CD8-positive, alpha-beta memory T cell (primary cell): ENCODE results near the gene PEAR1. TPM values are rescaled to one million over a fixed set of nuclear protein-coding genes. Genes with fewer than 3 reads are reported as not detected.

Experiments used
- CTCF ChIA-PET: fragments of 350-600 bp; sonication (Branson Sonifier 250); formaldehyde crosslinking; loops from one replicate; lab custom pipeline; 2021; ENCODE audit warnings: antibody characterized with exemption; lab: Charles Lee
- POLR2A ChIA-PET: fragments of 350-600 bp; sonication (Branson Sonifier 250); formaldehyde crosslinking; loops from one replicate; lab custom pipeline; 2021; ENCODE audit warnings: antibody characterized with exemption; lab: Charles Lee
- DNase-seq, 5 donors: peaks; one replicate each; pipeline versions ENCODE4 v3.0.0 to v3.0.0-alpha.2; 2020 to 2022; ENCODE audit warnings: mixed read lengths in 1 of 5
- H3K27ac ChIP-seq: one replicate; pipeline ENCODE4 v1.7.0; 2013; ENCODE audit warnings: low read depth, mild to moderate bottlenecking, low read length, moderate library complexity
- H3K27me3 ChIP-seq: 2 replicates; pipeline ENCODE4 v1.7.0; 2013; ENCODE audit warnings: low read length, mild to moderate bottlenecking; ENCODE audit not compliant: insufficient read depth, poor library complexity, severe bottlenecking
- H3K36me3 ChIP-seq: 2 replicates; pipeline ENCODE4 v1.7.0; 2013; ENCODE audit warnings: mild to moderate bottlenecking, low read length, moderate library complexity; ENCODE audit not compliant: insufficient read depth
- H3K4me1 ChIP-seq: 2 replicates; pipeline ENCODE4 v1.7.0; 2013; ENCODE audit warnings: mild to moderate bottlenecking, low read length, moderate library complexity; ENCODE audit not compliant: insufficient read depth
- H3K4me3 ChIP-seq: 2 replicates; pipeline ENCODE4 v1.7.0; 2013; ENCODE audit warnings: mild to moderate bottlenecking, low read length
- H3K9me3 ChIP-seq: 2 replicates; pipeline ENCODE4 v1.7.0; 2013; ENCODE audit warnings: mild to moderate bottlenecking, low read length
- H3K27ac Mint-ChIP-seq, 8 donors: one replicate each; pipeline ENCODE4 v1.8.0; 2020 to 2021; ENCODE audit warnings: mixed read lengths in 8 of 8, mild to moderate bottlenecking in 6 of 8, inconsistent platforms in 3 of 8, moderate library complexity in 3 of 8
- H3K27me3 Mint-ChIP-seq, 2 donors: one replicate each; pipeline ENCODE4 v1.8.0; 2020 to 2021; ENCODE audit warnings: mixed read lengths in 2 of 2, mild to moderate bottlenecking in 1 of 2, moderate library complexity in 1 of 2
- H3K36me3 Mint-ChIP-seq, 3 donors: one replicate each; pipeline ENCODE4 v1.8.0; 2020 to 2021; ENCODE audit warnings: mixed read lengths in 3 of 3, inconsistent platforms in 1 of 3, mild to moderate bottlenecking in 1 of 3
- H3K4me1 Mint-ChIP-seq, 3 donors: one replicate each; pipeline ENCODE4 v1.8.0; 2020 to 2021; ENCODE audit warnings: mixed read lengths in 3 of 3, inconsistent platforms in 1 of 3, mild to moderate bottlenecking in 1 of 3
- H3K4me3 Mint-ChIP-seq, 7 donors: one replicate each; pipeline ENCODE4 v1.8.0; 2020 to 2021; ENCODE audit warnings: mixed read lengths in 7 of 7, mild to moderate bottlenecking in 6 of 7, moderate library complexity in 4 of 7, inconsistent platforms in 2 of 7
- H3K9me3 Mint-ChIP-seq, 5 donors: one replicate each; pipeline ENCODE4 v1.8.0; 2020 to 2022; ENCODE audit warnings: mixed read lengths in 5 of 5, mild to moderate bottlenecking in 3 of 5, moderate library complexity in 2 of 5, inconsistent platforms in 1 of 5
- polyA plus RNA-seq: library from polyadenylated mRNA; unstranded; fragments of 300-500 nt; fragmentation: Illumina TruSeq; gene quantifications from one replicate; pipeline ENCODE4 v1.2.3, GENCODE V29; 2021
- total RNA-seq, 2 experiments: library from RNA; stranded (reverse); gene quantifications; one replicate each; pipeline ENCODE4 v1.2.3, GENCODE V29; 2021

Gene PEAR1
- total and polyA plus RNA-seq, 3 experiments from 2014 or later: not detected

DNA sequence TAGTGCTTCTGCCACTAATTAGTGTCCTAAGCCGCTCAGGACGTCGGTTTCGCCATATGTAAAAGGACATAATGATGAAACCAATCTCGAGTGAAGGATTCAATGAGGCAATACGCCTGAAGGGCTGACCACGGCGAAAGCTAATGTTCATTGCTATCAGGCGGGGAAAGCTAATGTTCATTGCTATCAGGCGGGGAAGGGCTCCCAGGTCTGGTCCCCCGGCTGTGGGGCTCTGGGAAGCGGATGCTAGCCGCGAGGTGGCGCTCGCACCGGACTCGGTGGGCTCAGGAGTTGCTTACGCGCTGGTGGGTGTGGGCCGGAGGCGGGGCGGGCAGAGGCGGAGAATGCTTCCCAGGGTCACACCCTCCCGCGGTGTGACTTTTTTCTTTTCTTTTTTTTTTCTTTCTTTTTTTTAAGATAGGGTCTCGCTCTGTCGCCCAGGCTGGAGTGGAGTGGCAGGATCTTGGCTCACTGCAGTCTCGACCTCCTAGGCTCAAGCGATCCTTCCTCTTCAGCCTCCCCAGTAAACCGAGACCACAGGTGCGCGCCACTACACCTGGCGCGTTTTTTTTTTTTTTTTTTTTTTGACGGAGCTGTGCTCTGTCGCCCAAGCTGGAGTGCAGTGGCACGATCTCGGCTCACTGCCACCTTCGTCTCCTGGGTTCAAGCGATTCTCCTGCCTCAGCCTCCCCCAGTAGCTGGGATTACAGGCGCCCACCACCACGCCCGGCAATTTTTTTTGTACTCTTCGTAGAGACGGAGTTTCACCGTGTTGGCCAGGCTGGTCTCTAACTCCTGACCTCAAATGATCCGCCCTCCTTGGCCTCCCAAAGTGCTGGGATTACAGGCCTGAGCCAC is 1.1 kb upstream of the PEAR1 start:
- H3K9me3 ChIP-seq: no peaks in the 10 kb centered on the region
- DNase-seq: peak; percentile 76 to 86 (median 77)
- peak overlapping the region; percentile 70 to 83 (median 75) for H3K4me3 Mint-ChIP-seq
- peaks cover 3% of the 10 kb centered on the region for H3K27me3 ChIP-seq
- ChIA-PET CTCF (interaction anchor here (0.9 to 4.9 kb wide), 13 partner anchors 9 to 203 kb away, joined by 3 to 32 read pairs (median 3); partner anchors contain the start of gene NTRK1), POLR2A (interaction anchor here (0.5 to 0.6 kb wide), 3 partner anchors 71 to 529 kb away, joined by 3 to 5 read pairs (median 3); no protein-coding TSS in a partner anchor)
- H3K4me3 ChIP-seq: peak overlapping the region; percentile 20
- no peak overlapping the region for H3K27ac ChIP-seq
- peaks cover 46 to 69% of the 10 kb centered on the region in 2 donors for H3K27me3 Mint-ChIP-seq
- peak overlapping the region in 1 of 8 donors; percentile 72 for H3K27ac Mint-ChIP-seq
- peaks cover 16% of the 10 kb centered on the region for H3K4me1 ChIP-seq
- H3K36me3 Mint-ChIP-seq: peaks cover 0 to 3% (median 3%) of the 10 kb centered on the region in 3 donors
- H3K36me3 ChIP-seq: no peaks in the 10 kb centered on the region
- peaks cover 15 to 20% (median 16%) of the 10 kb centered on the region in 3 donors for H3K4me1 Mint-ChIP-seq
- H3K9me3 Mint-ChIP-seq: no peaks in the 10 kb centered on the region

DNA sequence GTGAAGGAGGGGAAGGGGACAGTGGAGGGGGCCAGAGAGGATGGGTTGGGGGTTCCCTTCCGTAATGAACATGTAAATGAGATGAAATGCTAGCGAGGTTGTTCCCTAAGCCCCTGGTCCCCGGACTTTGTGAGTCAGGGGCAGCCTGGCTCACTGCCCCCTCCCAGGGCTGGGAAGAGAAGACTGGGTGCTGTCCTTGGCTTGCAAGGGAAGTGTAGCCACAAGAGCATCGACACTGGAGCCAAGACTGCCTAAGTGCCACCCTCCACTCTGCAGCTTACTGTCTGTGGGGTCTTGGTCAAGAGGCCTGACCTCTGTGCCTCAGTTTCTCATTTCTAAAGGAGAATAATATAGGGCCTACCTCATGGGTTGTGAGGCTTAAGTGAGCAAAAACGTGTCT is 483 bp downstream of the PEAR1 start:
- Histone ChIP-seq H3K27me3 (peaks cover 3% of the 10 kb centered on the region), H3K4me1 (peaks cover 21% of the 10 kb centered on the region)
- peaks cover 55 to 72% of the 10 kb centered on the region in 2 donors for H3K27me3 Mint-ChIP-seq

DNA sequence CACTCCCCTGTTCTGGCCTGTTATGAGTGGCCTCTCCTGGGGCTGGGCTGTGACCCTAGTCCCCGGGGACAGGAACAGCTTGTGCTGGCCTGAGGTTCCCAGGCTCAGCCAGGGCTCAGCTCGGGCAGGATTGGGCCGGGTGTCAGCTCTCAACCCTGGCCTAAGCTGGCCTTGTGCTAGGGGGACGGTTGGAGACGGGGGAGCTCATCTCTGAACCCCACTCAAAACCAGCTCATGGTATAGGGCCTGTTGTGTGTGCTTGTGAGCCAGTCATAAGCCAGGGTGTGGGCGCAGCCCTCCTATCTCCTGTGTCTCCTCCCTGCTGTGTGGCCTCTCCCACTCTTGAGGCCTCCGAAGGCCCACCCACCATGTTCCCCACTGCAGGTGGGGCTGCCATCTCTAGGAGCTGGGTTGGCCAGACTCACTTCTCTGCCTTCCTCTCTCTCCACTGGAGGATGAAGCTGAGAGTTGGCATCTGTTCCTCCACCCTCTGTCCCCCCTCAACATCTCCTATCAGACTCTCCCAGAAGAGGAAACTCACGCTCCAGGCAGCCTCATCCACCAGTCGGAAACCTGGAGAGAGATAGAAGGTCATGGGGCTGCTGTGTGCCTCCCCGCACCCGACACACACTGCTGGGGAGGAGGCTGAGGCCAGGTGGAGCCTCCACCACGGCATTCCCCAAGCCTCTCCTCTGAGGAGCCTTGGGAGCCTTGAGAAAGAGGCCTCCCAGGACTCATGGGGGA is 1.4 kb downstream of the PEAR1 start:
- no peaks in the 10 kb centered on the region for H3K9me3 ChIP-seq
- CTCF ChIA-PET: interaction anchor here (1.0 to 1.6 kb wide), 4 partner anchors 33 to 205 kb away, joined by 3 to 4 read pairs (median 4); no protein-coding TSS in a partner anchor
- peaks cover 57 to 70% of the 10 kb centered on the region in 2 donors for H3K27me3 Mint-ChIP-seq
- H3K36me3 ChIP-seq: no peaks in the 10 kb centered on the region
- no peak overlapping the region for H3K4me3 ChIP-seq
- peaks cover 0 to 3% (median 2%) of the 10 kb centered on the region in 3 donors for H3K36me3 Mint-ChIP-seq
- H3K27ac ChIP-seq: peak overlapping the region; percentile 38
- H3K27ac Mint-ChIP-seq: no peak overlapping the region
- peak in 1 of 5 donors; percentile 8 for DNase-seq
- H3K4me1 ChIP-seq: peaks cover 21% of the 10 kb centered on the region
- H3K27me3 ChIP-seq: peaks cover 3% of the 10 kb centered on the region
- H3K4me1 Mint-ChIP-seq: peaks cover 15 to 26% (median 16%) of the 10 kb centered on the region in 3 donors
- H3K4me3 Mint-ChIP-seq: no peak overlapping the region
- POLR2A ChIA-PET: no interaction called here
- H3K9me3 Mint-ChIP-seq: no peaks in the 10 kb centered on the region

More for the DNA sequence above, 483 bp downstream of the PEAR1 start:
- Histone ChIP-seq H3K4me3 (no peak overlapping the region), H3K36me3 (no peaks in the 10 kb centered on the region), H3K9me3 (no peaks in the 10 kb centered on the region), H3K27ac (no peak overlapping the region)
- Mint-ChIP-seq H3K27ac (no peak overlapping the region), H3K4me1 (peaks cover 15 to 26% (median 16%) of the 10 kb centered on the region in 3 donors), H3K9me3 (no peaks in the 10 kb centered on the region), H3K4me3 (peak overlapping the region in 3 of 7 donors; percentile 27 to 40 (median 39)), H3K36me3 (peaks cover 0 to 3% (median 2%) of the 10 kb centered on the region in 3 donors)
- CTCF ChIA-PET: interaction anchor here (1.2 to 1.6 kb wide), 2 partner anchors 34 to 48 kb away, joined by 3 to 4 read pairs; no protein-coding TSS in a partner anchor
- POLR2A ChIA-PET: no interaction called here
- DNase-seq: no peak

DNA sequence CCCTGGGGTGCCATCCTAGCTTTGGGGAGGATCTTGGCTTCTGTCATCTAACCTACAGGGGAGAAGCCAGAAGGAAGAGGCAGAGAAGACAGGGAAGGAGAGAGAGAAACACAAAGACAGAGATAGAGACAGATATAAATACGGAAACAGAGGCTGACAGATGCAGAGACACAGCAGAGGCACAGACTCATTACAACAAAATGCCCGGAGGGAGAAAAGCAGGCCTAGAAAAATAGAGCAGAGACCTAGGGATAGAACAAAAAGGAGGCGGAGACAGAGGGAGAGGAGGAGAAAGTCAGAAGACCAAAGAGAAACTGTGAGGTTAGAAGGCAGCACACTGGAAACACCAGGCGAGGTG is 1.9 kb downstream of the PEAR1 start:
- Mint-ChIP-seq H3K4me3 (no peak overlapping the region), H3K9me3 (no peaks in the 10 kb centered on the region), H3K27me3 (peaks cover 53 to 70% of the 10 kb centered on the region in 2 donors), H3K4me1 (peaks cover 12 to 26% (median 13%) of the 10 kb centered on the region in 3 donors), H3K36me3 (peaks cover 0 to 3% (median 2%) of the 10 kb centered on the region in 3 donors), H3K27ac (no peak overlapping the region)
- H3K27ac ChIP-seq: peak overlapping the region; percentile 38
- peaks cover 21% of the 10 kb centered on the region for H3K4me1 ChIP-seq
- ChIA-PET POLR2A (no interaction called here), CTCF (interaction anchor here (1.4 kb wide), 1 partner anchor 206 kb away, joined by 4 read pairs; no protein-coding TSS in a partner anchor)
- no peak overlapping the region for H3K4me3 ChIP-seq
- no peaks in the 10 kb centered on the region for H3K9me3 ChIP-seq
- H3K27me3 ChIP-seq: peaks cover 3% of the 10 kb centered on the region
- DNase-seq: no peak
- no peaks in the 10 kb centered on the region for H3K36me3 ChIP-seq

DNA sequence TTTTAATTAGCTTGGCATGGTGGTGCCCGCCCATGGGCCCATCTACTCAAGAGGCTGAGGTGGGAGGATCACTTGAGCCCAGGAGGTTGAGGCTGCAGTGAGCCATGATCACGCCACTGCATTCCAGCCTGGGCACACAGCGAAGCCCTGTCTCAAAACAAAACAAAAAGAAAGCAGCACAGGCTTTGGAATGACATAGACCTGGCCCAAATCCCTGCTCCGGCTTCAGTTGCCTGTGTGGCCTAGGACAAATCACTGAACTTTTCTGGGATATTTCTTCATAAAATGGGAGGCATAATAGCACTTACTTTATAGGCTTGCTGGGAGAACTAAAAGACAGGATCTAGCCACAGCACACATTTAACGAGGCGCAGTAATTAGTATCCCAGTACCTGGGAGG is 2.4 kb downstream of the PEAR1 start:
- Mint-ChIP-seq H3K27ac (no peak overlapping the region), H3K4me1 (peaks cover 12 to 26% (median 13%) of the 10 kb centered on the region in 3 donors), H3K4me3 (no peak overlapping the region), H3K9me3 (no peaks in the 10 kb centered on the region), H3K36me3 (peaks cover 0 to 3% (median 2%) of the 10 kb centered on the region in 3 donors), H3K27me3 (peaks cover 53 to 71% of the 10 kb centered on the region in 2 donors)
- POLR2A ChIA-PET: no interaction called here
- no peaks in the 10 kb centered on the region for H3K9me3 ChIP-seq
- H3K27me3 ChIP-seq: peaks cover 3% of the 10 kb centered on the region
- no peak overlapping the region for H3K4me3 ChIP-seq
- peaks cover 21% of the 10 kb centered on the region for H3K4me1 ChIP-seq
- no peak overlapping the region for H3K27ac ChIP-seq
- CTCF ChIA-PET: interaction anchor here (1.4 kb wide), 1 partner anchor 206 kb away, joined by 4 read pairs; no protein-coding TSS in a partner anchor
- no peaks in the 10 kb centered on the region for H3K36me3 ChIP-seq
- DNase-seq: no peak

DNA sequence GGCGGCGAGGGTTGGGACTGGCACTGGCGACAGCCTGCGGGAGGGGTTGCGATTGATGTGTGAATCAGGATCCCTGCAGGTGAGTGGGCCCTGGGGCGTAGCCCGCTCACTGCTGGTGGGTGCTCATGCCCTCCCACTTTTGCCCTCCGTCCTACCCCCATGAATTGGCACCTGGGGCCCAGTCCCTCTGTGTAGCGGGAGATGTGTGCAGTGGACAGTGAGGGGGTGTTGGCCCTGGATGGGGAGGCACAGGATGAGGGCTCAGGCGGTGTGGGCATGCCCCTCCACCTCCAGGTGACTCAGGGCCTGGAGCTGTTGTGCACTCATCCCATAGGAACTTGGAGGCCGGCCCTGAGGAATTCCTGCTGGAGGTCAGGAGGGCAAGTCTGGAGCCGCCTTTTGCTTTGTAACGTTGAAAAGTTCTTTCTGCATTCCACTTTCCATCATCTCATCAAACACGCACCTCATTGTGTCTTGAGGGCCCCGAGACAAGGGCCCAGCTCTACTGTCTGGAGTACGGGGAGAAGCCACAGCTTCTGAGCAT is 3.0 kb downstream of the PEAR1 start:
- H3K36me3 Mint-ChIP-seq: peaks cover 0 to 3% (median 2%) of the 10 kb centered on the region in 3 donors
- no peak overlapping the region for H3K27ac ChIP-seq
- no peak for DNase-seq
- no peaks in the 10 kb centered on the region for H3K36me3 ChIP-seq
- no peaks in the 10 kb centered on the region for H3K9me3 Mint-ChIP-seq
- H3K4me1 ChIP-seq: peaks cover 21% of the 10 kb centered on the region
- peaks cover 3% of the 10 kb centered on the region for H3K27me3 ChIP-seq
- no peak overlapping the region for H3K27ac Mint-ChIP-seq
- peaks cover 48 to 68% of the 10 kb centered on the region in 2 donors for H3K27me3 Mint-ChIP-seq
- ChIA-PET POLR2A (no interaction called here), CTCF (no interaction called here)
- no peak overlapping the region for H3K4me3 ChIP-seq
- H3K4me3 Mint-ChIP-seq: no peak overlapping the region
- H3K4me1 Mint-ChIP-seq: peaks cover 10 to 25% (median 13%) of the 10 kb centered on the region in 3 donors
- H3K9me3 ChIP-seq: no peaks in the 10 kb centered on the region

DNA sequence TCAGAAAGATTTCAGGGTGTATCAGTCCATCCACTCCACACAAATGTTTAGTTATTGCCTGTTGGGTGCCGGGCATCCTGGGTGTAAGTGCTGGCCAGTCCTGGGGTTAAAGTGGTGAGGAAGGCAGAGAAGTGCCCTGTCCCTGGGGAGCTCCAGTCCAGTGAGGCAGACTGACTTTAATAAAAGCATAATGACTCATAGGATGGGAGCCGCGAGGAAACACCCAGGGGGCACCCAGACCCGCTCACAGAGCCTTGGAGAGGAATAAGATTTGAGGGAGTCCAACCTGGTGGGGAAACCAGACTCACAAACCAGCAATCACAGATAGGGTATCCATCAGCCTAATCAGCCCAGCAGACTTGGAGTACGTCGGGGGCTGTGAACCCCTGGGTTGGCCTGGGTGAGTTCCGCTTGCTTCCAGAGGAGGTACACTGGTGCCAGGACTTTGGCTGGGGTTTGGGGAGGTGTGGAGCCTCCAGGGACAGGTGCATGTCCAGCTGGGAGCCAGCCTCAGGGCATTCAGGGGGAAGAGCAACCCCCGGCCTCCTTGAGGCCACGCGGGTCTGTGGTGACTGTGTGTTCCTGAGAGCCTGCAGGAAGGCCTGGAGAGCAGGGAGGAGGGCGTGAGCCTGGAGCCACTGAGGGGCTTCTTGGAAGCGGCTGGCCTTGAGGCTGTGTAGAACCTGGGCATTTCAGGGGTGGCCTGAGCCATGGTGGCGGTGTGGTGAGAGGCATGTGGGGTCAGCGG is 3.7 kb downstream of the PEAR1 start:
- H3K27me3 Mint-ChIP-seq: peaks cover 41 to 66% of the 10 kb centered on the region in 2 donors
- H3K9me3 ChIP-seq: no peaks in the 10 kb centered on the region
- no peak overlapping the region for H3K27ac ChIP-seq
- peaks cover 0 to 3% (median 2%) of the 10 kb centered on the region in 3 donors for H3K36me3 Mint-ChIP-seq
- H3K4me3 Mint-ChIP-seq: peak overlapping the region in 2 of 7 donors; percentile 28 to 45
- H3K36me3 ChIP-seq: no peaks in the 10 kb centered on the region
- peaks cover 3% of the 10 kb centered on the region for H3K27me3 ChIP-seq
- H3K27ac Mint-ChIP-seq: peak overlapping the region in 1 of 8 donors; percentile 89
- H3K9me3 Mint-ChIP-seq: no peaks in the 10 kb centered on the region
- H3K4me1 Mint-ChIP-seq: peaks cover 3 to 19% (median 8%) of the 10 kb centered on the region in 3 donors
- H3K4me1 ChIP-seq: peaks cover 16% of the 10 kb centered on the region
- DNase-seq: no peak
- ChIA-PET POLR2A (no interaction called here), CTCF (interaction anchor here (0.7 kb wide), 1 partner anchor 31 kb away, joined by 3 read pairs; no protein-coding TSS in a partner anchor)
- H3K4me3 ChIP-seq: no peak overlapping the region
